HepG2 (cell line): ENCODE data around the gene B3GALNT2. TPM values are rescaled to one million over a fixed set of nuclear protein-coding genes. Genes with fewer than 3 reads are reported as not detected.

ENCODE experiments used
- ADNP ChIP-seq: sonication (generic); formaldehyde crosslinking; IDR thresholded peaks from 2 replicates; pipeline ENCODE4 v1.4.0; 2020; ENCODE audit warnings: missing genetic modification reagents
- AGO1 ChIP-seq: fragments of 200-400 bp; formaldehyde crosslinking; IDR thresholded peaks from 2 replicates; pipeline ENCODE4 v1.6.1; 2017; ENCODE audit warnings: mild to moderate bottlenecking, low read depth, low read length, moderate library complexity; ENCODE audit not compliant: poor library complexity, severe bottlenecking
- BORCS8-MEF2B ChIP-seq: sonication (generic); formaldehyde crosslinking; IDR thresholded peaks from 2 replicates; pipeline ENCODE4 v1.8.0; 2022; ENCODE audit warnings: mild to moderate bottlenecking, missing genetic modification reagents
- EP300 ChIP-seq, 3 experiments: sonication (generic) in 1 of 3; formaldehyde crosslinking in 1 of 3; IDR thresholded peaks; 2 replicates each; pipeline versions ENCODE4 v1.5.1 to v1.6.1; 2011 to 2020; ENCODE audit warnings: low read depth in 2 of 3, low read length in 2 of 3, borderline replicate concordance in 1 of 3, improper control_type of control experiment in 1 of 3, mild to moderate bottlenecking in 1 of 3, missing genetic modification reagents in 1 of 3, moderate library complexity in 1 of 3
- HHEX ChIP-seq: IDR thresholded peaks from 2 replicates; pipeline ENCODE4 v1.6.1; 2016; ENCODE audit warnings: control low read depth
- KAT7 ChIP-seq: IDR thresholded peaks from 2 replicates; pipeline ENCODE4 v1.6.1; 2018; ENCODE audit warnings: borderline replicate concordance, missing compliant biosample characterization
- RCOR2 ChIP-seq: IDR thresholded peaks from 2 replicates; pipeline ENCODE4 v1.6.1; 2016; ENCODE audit warnings: missing biosample characterization, missing genetic modification reagents
- SRSF1 ChIP-seq: fragments of 200-400 bp; formaldehyde crosslinking; optimal IDR thresholded peaks from 2 replicates; pipeline ENCODE3; 2017; ENCODE audit warnings: mild to moderate bottlenecking, low read depth, low read length, moderate library complexity
- STAT5B ChIP-seq: sonication (generic); formaldehyde crosslinking; IDR thresholded peaks from 2 replicates; pipeline ENCODE4 v1.4.0; 2020; ENCODE audit warnings: missing genetic modification reagents
- THAP11 ChIP-seq: IDR thresholded peaks from 2 replicates; pipeline ENCODE4 v1.6.1; 2016; ENCODE audit warnings: missing biosample characterization, missing genetic modification reagents
- ZFP36 ChIP-seq: fragments of 150-350 bp; IDR thresholded peaks from 2 replicates; pipeline ENCODE4 v1.6.1; 2018; ENCODE audit warnings: borderline replicate concordance, low read length, low read depth; ENCODE audit not compliant: partially characterized antibody
- ZNF143 ChIP-seq: sonication (generic); formaldehyde crosslinking; IDR thresholded peaks from 2 replicates; pipeline ENCODE4 v1.4.0; 2020; ENCODE audit warnings: missing genetic modification reagents
- ZNF20 ChIP-seq: sonication (generic); formaldehyde crosslinking; IDR thresholded peaks from 2 replicates; pipeline ENCODE4 v1.4.0; 2020; ENCODE audit warnings: mild to moderate bottlenecking, moderate library complexity, missing genetic modification reagents
- ZNF251 ChIP-seq: sonication (generic); formaldehyde crosslinking; IDR thresholded peaks from 2 replicates; pipeline ENCODE4 v1.9.0; 2021; ENCODE audit warnings: mild to moderate bottlenecking, missing genetic modification reagents
- ZNF432 ChIP-seq: sonication (generic); formaldehyde crosslinking; IDR thresholded peaks from 2 replicates; pipeline ENCODE4 v1.5.0; 2020; ENCODE audit warnings: missing genetic modification reagents, mild to moderate bottlenecking, borderline replicate concordance
- polyA plus RNA-seq, 8 experiments: library from polyadenylated mRNA; depleted of rRNA in 3 of 8; stranded (reverse) in 7 of 8; unstranded in 1 of 8; fragments of >200 nt; fragmentation: Illumina TruSeq in 4 of 8; extraction: Trizol in 4 of 8; gene quantifications; 2 replicates each; pipeline versions ENCODE4 v1.2.1 to v1.2.3, GENCODE V29; 2011 to 2016; ENCODE audit warnings: low read depth in 4 of 8, missing spikeins in 1 of 8, mixed read lengths in 1 of 8; ENCODE audit not compliant: insufficient read depth in 1 of 8
- total RNA-seq, 5 experiments: library from RNA; depleted of rRNA; stranded (reverse); fragments of >200 nt; fragmentation: Illumina TruSeq; extraction: Trizol; gene quantifications; 2 replicates each; pipeline ENCODE4 v1.2.3, GENCODE V29; 2016; ENCODE audit warnings: low read depth in 1 of 5
- TF ChIP-seq, protein P1 (sequence below): sonication (generic); formaldehyde crosslinking; IDR thresholded peaks from 2 replicates; pipeline ENCODE4 v1.4.0; 2020; ENCODE audit warnings: missing genetic modification reagents, borderline replicate concordance
- TF ChIP-seq, protein P2 (sequence below): sonication (generic); formaldehyde crosslinking; IDR thresholded peaks from 2 replicates; pipeline ENCODE4 v1.4.0; 2020; ENCODE audit warnings: mild to moderate bottlenecking, missing genetic modification reagents
- TF ChIP-seq, protein P3 (sequence below): sonication (generic); formaldehyde crosslinking; IDR thresholded peaks from 2 replicates; pipeline ENCODE4 v1.5.1; 2020; ENCODE audit warnings: missing genetic modification reagents, mild to moderate bottlenecking, borderline replicate concordance
- TF ChIP-seq, protein P4 (sequence below): sonication (generic); formaldehyde crosslinking; IDR thresholded peaks from 2 replicates; pipeline ENCODE4 v1.8.1; 2023; ENCODE audit warnings: missing genetic modification reagents, inconsistent platforms, borderline replicate concordance
- TF ChIP-seq, protein P5 (sequence below): IDR thresholded peaks from 2 replicates; pipeline ENCODE4 v1.6.1; 2012; ENCODE audit warnings: inconsistent platforms

B3GALNT2 gene
- total and polyA plus RNA-seq, 2 of the 13 experiments (the other 11 are each of a cell fraction or from before 2014, with no cell fraction given), result 16.5 to 28.9 TPM

DNA sequence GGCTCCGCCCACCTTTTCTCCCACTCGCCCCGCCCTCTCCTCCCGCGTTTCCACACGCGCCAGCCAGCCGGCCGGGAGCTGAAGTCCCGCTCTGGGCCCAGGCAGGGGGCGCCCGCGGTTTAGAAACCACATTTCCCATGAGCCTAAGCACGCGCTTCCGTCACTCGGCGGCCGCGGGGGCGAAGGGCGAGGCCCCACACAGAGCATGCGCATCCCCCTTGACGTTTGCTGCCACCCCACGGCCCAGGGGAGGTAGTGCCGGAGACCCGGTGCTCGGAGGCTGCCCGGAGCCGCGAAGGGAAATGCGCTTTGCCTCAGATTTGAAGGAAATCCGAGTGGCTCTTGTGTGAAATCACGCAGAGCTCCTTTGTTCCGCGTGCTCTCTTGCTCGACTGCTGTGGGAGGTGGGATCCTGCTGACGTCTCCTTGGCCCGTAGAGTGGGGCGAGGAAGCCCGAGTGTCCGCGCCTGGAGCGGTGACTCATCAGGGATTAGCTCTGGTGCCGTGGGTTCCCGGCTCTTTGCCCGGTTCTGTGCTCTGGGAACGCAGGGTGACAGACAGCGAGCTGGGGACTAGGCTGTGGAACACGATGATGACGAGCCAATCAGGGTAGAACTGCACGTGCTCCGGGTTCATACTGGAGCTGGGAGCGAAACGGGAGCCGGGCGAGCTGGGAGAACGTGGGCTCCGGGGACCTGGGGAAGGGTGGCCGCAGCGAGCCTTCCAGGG is 406 bp upstream of the B3GALNT2 start (continued):
- TF ChIP-seq KAT7 (CRISPR knock-in tag) (no peak; the same call in 1 of the 2 replicates), STAT5B (CRISPR knock-in tag) (no peak), ZNF20 (no peak), HHEX (CRISPR knock-in tag) (no peak), ZNF432 (no peak), BORCS8-MEF2B (CRISPR knock-in tag) (peak; percentile 2; the same call in 1 of the 2 replicates), THAP11 (CRISPR knock-in tag) (peak; percentile 99), ZNF143 (CRISPR knock-in tag) (peak; percentile 97), ADNP (CRISPR knock-in tag) (no peak), SRSF1 (peak; percentile 90), ZNF251 (no peak), EP300 (IDR thresholded peaks at IDR 0.05; ENCODE audit: low read depth in 2 of 2, low read length in 2 of 2) (no peak), EP300 (CRISPR knock-in tag; IDR thresholded peaks at IDR 0.05; ENCODE audit: borderline replicate concordance) (no peak; the same call in 1 of the 2 replicates), RCOR2 (CRISPR knock-in tag) (no peak; the same call in 1 of the 2 replicates), ZFP36 (no peak), AGO1 (no peak)
- TF ChIP-seq, protein P1, sequence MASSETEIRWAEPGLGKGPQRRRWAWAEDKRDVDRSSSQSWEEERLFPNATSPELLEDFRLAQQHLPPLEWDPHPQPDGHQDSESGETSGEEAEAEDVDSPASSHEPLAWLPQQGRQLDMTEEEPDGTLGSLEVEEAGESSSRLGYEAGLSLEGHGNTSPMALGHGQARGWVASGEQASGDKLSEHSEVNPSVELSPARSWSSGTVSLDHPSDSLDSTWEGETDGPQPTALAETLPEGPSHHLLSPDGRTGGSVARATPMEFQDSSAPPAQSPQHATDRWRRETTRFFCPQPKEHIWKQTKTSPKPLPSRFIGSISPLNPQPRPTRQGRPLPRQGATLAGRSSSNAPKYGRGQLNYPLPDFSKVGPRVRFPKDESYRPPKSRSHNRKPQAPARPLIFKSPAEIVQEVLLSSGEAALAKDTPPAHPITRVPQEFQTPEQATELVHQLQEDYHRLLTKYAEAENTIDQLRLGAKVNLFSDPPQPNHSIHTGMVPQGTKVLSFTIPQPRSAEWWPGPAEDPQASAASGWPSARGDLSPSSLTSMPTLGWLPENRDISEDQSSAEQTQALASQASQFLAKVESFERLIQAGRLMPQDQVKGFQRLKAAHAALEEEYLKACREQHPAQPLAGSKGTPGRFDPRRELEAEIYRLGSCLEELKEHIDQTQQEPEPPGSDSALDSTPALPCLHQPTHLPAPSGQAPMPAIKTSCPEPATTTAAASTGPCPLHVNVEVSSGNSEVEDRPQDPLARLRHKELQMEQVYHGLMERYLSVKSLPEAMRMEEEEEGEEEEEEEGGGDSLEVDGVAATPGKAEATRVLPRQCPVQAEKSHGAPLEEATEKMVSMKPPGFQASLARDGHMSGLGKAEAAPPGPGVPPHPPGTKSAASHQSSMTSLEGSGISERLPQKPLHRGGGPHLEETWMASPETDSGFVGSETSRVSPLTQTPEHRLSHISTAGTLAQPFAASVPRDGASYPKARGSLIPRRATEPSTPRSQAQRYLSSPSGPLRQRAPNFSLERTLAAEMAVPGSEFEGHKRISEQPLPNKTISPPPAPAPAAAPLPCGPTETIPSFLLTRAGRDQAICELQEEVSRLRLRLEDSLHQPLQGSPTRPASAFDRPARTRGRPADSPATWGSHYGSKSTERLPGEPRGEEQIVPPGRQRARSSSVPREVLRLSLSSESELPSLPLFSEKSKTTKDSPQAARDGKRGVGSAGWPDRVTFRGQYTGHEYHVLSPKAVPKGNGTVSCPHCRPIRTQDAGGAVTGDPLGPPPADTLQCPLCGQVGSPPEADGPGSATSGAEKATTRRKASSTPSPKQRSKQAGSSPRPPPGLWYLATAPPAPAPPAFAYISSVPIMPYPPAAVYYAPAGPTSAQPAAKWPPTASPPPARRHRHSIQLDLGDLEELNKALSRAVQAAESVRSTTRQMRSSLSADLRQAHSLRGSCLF, result 0 out of 2 replicates have a peak, but pooled peaks have one; percentile 72
- TF ChIP-seq, protein P2, sequence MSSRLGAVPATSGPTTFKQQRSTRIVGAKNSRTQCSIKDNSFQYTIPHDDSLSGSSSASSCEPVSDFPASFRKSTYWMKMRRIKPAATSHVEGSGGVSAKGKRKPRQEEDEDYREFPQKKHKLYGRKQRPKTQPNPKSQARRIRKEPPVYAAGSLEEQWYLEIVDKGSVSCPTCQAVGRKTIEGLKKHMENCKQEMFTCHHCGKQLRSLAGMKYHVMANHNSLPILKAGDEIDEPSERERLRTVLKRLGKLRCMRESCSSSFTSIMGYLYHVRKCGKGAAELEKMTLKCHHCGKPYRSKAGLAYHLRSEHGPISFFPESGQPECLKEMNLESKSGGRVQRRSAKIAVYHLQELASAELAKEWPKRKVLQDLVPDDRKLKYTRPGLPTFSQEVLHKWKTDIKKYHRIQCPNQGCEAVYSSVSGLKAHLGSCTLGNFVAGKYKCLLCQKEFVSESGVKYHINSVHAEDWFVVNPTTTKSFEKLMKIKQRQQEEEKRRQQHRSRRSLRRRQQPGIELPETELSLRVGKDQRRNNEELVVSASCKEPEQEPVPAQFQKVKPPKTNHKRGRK (CRISPR knock-in tag), result peak; percentile 76; the same call in 1 of the 2 replicates
- TF ChIP-seq, protein P3, sequence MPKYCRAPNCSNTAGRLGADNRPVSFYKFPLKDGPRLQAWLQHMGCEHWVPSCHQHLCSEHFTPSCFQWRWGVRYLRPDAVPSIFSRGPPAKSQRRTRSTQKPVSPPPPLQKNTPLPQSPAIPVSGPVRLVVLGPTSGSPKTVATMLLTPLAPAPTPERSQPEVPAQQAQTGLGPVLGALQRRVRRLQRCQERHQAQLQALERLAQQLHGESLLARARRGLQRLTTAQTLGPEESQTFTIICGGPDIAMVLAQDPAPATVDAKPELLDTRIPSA (CRISPR knock-in tag), result no peak
- TF ChIP-seq, protein P4, sequence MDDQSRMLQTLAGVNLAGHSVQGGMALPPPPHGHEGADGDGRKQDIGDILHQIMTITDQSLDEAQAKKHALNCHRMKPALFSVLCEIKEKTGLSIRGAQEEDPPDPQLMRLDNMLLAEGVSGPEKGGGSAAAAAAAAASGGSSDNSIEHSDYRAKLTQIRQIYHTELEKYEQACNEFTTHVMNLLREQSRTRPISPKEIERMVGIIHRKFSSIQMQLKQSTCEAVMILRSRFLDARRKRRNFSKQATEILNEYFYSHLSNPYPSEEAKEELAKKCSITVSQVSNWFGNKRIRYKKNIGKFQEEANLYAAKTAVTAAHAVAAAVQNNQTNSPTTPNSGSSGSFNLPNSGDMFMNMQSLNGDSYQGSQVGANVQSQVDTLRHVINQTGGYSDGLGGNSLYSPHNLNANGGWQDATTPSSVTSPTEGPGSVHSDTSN (CRISPR knock-in tag), result 0 out of 2 replicates have a peak, but pooled peaks have one; percentile 3
- TF ChIP-seq, protein P5, sequence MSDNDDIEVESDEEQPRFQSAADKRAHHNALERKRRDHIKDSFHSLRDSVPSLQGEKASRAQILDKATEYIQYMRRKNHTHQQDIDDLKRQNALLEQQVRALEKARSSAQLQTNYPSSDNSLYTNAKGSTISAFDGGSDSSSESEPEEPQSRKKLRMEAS, result peak; percentile 76
